ENCODE measurements around the gene COL11A2.

Gene COL11A2

DNA sequence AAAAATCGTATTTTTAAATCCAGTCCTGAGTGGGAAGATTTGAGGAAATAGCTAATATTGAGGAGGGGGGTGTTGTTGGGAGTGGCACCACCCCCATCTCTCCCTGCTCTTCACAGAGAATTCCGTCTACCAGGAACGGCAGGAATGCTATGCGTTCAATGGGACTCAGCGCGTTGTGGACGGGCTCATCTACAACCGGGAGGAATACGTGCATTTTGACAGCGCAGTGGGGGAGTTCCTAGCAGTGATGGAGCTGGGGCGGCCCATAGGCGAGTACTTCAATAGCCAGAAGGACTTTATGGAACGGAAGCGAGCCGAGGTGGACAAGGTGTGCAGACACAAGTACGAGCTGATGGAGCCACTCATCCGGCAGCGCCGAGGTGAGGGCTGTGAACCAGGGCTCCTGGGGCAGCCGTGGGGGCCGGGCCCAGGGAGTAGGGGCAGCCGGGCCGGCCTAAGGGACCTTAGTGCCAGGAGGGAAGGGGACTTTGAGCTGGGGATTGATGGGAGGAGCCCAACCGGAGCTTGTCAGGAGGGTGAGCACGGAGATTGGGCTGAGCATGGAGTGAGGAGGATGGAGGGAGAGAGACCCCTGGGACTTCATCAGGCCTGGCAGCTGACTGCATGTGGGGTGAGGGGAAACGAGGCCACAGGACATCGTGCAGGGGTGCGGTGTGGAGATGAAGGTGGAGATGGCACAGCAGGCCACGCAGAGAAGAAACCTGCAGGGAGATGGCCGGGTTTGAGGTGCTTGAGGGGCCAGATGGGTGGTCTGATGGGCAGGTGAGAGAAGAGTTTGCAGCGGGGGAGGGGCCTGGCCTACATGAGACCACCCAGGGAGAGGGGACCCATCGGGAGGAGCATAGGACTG, 75.2 kb downstream of the COL11A2 start:
- TF ChIP-seq CTCF (IDR thresholded peaks at IDR 0.05) = no peak

DNA sequence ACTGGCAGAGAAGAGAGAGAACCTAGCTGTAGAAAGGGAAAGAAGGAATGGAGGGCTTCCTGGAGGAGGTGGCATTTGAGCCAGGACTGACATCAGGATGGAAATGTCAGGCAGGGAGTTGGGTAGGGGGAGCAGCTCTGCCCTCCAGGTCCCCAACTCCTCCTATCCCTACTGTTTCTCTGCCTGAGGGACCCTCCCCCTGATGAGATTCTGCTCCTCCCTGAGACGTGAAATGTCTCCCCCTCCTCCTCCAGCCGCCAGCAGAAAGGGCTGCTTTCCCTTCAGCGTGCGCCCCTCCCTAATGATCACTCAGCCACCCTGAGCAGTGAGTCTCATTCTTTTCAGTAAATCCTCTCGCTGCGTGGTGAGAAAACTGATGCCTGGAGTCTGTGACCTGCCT, 75.8 kb downstream of the COL11A2 start:
- no peak for TF ChIP-seq CTCF (IDR thresholded peaks at IDR 0.05)

DNA sequence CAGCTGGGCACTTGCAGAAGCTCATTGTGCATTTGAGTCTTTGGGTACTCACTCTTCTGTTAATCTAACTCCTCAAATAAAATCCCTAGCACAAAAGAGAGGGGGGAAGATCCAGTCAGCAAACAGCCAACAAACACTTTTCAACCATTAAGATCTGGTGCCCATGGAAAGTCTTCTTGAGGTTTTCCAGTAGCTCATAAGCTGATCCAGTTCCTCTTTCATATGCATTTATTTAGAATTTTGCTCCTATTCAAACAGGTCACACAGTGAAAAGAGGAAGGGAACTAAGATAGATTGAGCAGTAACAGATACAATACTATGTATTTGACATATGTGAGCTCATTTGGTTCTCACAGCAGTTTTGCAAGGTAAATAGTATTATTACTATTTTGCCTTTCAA, 77.9 kb downstream of the COL11A2 start:
- no peak for TF ChIP-seq CTCF (IDR thresholded peaks at IDR 0.05)

GRCh38 chr6:33113755-33114154, 78.5 kb downstream of the COL11A2 start:
- TF ChIP-seq CTCF (IDR thresholded peaks at IDR 0.05) = no peak

Data from LNCAP (cell line).